Measurements from ENCODE around the gene PCBP3. TPM values are rescaled to one million over a fixed set of nuclear protein-coding genes. Genes with fewer than 3 reads are reported as not detected.

Gene PCBP3
- total RNA-seq, 1 donor from 2014 or later = 72.7 TPM

GRCh38 chr21:45768011-45768739, 124.7 kb downstream of the PCBP3 start:
- no peak for DNase-seq
- Mint-ChIP-seq H3K27me3 (ENCODE audit: unreplicated experiment) (peaks cover 7% of the 10 kb centered on the region), H3K27ac (ENCODE audit: unreplicated experiment) (no peak overlapping the region), H3K36me3 (ENCODE audit: unreplicated experiment) (peaks cover 16% of the 10 kb centered on the region), H3K9me3 (ENCODE audit: unreplicated experiment) (peaks cover 12% of the 10 kb centered on the region), H3K4me1 (ENCODE audit: low read depth, unreplicated experiment) (peaks cover 26% of the 10 kb centered on the region), H3K4me3 (ENCODE audit: unreplicated experiment) (no peak overlapping the region)
- TF ChIP-seq, protein P1, sequence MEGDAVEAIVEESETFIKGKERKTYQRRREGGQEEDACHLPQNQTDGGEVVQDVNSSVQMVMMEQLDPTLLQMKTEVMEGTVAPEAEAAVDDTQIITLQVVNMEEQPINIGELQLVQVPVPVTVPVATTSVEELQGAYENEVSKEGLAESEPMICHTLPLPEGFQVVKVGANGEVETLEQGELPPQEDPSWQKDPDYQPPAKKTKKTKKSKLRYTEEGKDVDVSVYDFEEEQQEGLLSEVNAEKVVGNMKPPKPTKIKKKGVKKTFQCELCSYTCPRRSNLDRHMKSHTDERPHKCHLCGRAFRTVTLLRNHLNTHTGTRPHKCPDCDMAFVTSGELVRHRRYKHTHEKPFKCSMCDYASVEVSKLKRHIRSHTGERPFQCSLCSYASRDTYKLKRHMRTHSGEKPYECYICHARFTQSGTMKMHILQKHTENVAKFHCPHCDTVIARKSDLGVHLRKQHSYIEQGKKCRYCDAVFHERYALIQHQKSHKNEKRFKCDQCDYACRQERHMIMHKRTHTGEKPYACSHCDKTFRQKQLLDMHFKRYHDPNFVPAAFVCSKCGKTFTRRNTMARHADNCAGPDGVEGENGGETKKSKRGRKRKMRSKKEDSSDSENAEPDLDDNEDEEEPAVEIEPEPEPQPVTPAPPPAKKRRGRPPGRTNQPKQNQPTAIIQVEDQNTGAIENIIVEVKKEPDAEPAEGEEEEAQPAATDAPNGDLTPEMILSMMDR (IDR thresholded peaks at IDR 0.05; ENCODE audit: partially characterized antibody, unreplicated experiment) = no peak

- H3K4me3 Mint-ChIP-seq (ENCODE audit: unreplicated experiment) = no peak overlapping the region
- TF ChIP-seq, protein P1 (IDR thresholded peaks at IDR 0.05; ENCODE audit: partially characterized antibody, unreplicated experiment) = no peak
- H3K27ac Mint-ChIP-seq (ENCODE audit: unreplicated experiment) = no peak overlapping the region
- DNase-seq = no peak
- peaks cover 7% of the 10 kb centered on the region for H3K27me3 Mint-ChIP-seq (ENCODE audit: unreplicated experiment)
- H3K9me3 Mint-ChIP-seq (ENCODE audit: unreplicated experiment) = peaks cover 12% of the 10 kb centered on the region
- H3K36me3 Mint-ChIP-seq (ENCODE audit: unreplicated experiment) = peaks cover 18% of the 10 kb centered on the region
- H3K4me1 Mint-ChIP-seq (ENCODE audit: low read depth, unreplicated experiment) = peaks cover 26% of the 10 kb centered on the region
Measured at GRCh38 chr21:45768740-45769048, 125.2 kb downstream of the PCBP3 start.

GRCh38 chr21:45769294-45769693, 125.8 kb downstream of the PCBP3 start:
- TF ChIP-seq, protein P1 (IDR thresholded peaks at IDR 0.05; ENCODE audit: partially characterized antibody, unreplicated experiment) = no peak
- Mint-ChIP-seq H3K27me3 (ENCODE audit: unreplicated experiment) (peaks cover 7% of the 10 kb centered on the region), H3K4me3 (ENCODE audit: unreplicated experiment) (no peak overlapping the region), H3K36me3 (ENCODE audit: unreplicated experiment) (peaks cover 22% of the 10 kb centered on the region), H3K27ac (ENCODE audit: unreplicated experiment) (no peak overlapping the region), H3K9me3 (ENCODE audit: unreplicated experiment) (peaks cover 12% of the 10 kb centered on the region), H3K4me1 (ENCODE audit: low read depth, unreplicated experiment) (peaks cover 26% of the 10 kb centered on the region)
- DNase-seq = no peak

DNA sequence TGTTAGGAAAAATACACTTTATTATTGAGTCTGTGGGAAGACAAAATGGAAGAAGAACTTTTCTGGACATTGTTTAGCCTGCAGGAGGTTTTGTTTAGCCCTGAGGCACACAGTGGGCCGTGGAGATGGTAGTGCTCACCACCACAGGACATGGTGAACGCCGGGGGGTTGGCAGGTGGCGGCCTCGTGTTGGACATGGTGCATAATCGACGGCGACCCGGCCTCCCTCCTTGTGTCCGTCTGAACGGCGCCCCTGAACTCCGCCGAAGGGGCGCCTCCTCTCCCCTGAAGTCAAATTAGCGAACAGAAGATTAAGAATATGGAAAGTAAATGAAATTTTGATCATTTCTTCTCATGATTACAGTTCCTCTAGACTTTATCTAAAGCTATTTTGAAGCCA, 126.4 kb downstream of the PCBP3 start:
- Mint-ChIP-seq H3K4me3 (ENCODE audit: unreplicated experiment) (no peak overlapping the region), H3K36me3 (ENCODE audit: unreplicated experiment) (peaks cover 28% of the 10 kb centered on the region), H3K27ac (ENCODE audit: unreplicated experiment) (no peak overlapping the region), H3K4me1 (ENCODE audit: low read depth, unreplicated experiment) (peaks cover 26% of the 10 kb centered on the region), H3K27me3 (ENCODE audit: unreplicated experiment) (peaks cover 7% of the 10 kb centered on the region), H3K9me3 (ENCODE audit: unreplicated experiment) (peaks cover 11% of the 10 kb centered on the region)
- DNase-seq = no peak
- TF ChIP-seq, protein P1 (IDR thresholded peaks at IDR 0.05; ENCODE audit: partially characterized antibody, unreplicated experiment) = no peak

GRCh38 chr21:45772180-45772579, 128.7 kb downstream of the PCBP3 start:
- H3K27me3 Mint-ChIP-seq (ENCODE audit: unreplicated experiment) = peaks cover under 1% of the 10 kb centered on the region
- TF ChIP-seq, protein P1 (IDR thresholded peaks at IDR 0.05; ENCODE audit: partially characterized antibody, unreplicated experiment) = no peak
- peaks cover 38% of the 10 kb centered on the region for H3K36me3 Mint-ChIP-seq (ENCODE audit: unreplicated experiment)
- no peak for DNase-seq
- H3K9me3 Mint-ChIP-seq (ENCODE audit: unreplicated experiment) = peaks cover 4% of the 10 kb centered on the region
- H3K4me3 Mint-ChIP-seq (ENCODE audit: unreplicated experiment) = no peak overlapping the region
- no peak overlapping the region for H3K27ac Mint-ChIP-seq (ENCODE audit: unreplicated experiment)
- peaks cover 18% of the 10 kb centered on the region for H3K4me1 Mint-ChIP-seq (ENCODE audit: low read depth, unreplicated experiment)
